D721Med (cell line): ENCODE data around the gene CAMK2A.

ENCODE experiments used
- DNase-seq: peaks from one replicate; pipeline ENCODE4 v3.0.0; 2011; ENCODE audit warnings: low spot score; ENCODE audit not compliant: insufficient read length
- FAIRE-seq: peaks from 2 replicates; lab custom pipeline; 2011; peaks lifted over from hg19 to GRCh38; lab: Jason Lieb, UNC
- CTCF ChIP-seq: IDR thresholded peaks from 2 replicates; pipeline ENCODE4 v1.5.1; 2012; ENCODE audit warnings: mild to moderate bottlenecking, control low read depth; ENCODE audit not compliant: insufficient read depth; ENCODE audit errors: missing control alignments

Gene CAMK2A

GRCh38 chr5:150197476-150197875, 92.1 kb downstream of the CAMK2A start:
- no peak for FAIRE-seq
- TF ChIP-seq CTCF = no peak
- DNase-seq = no peak

- no peak for DNase-seq
- TF ChIP-seq CTCF = no peak
- FAIRE-seq = no peak
Observed at GRCh38 chr5:150196986-150197385, 92.6 kb downstream of the CAMK2A start.

- DNase-seq (no peak), FAIRE-seq (no peak)
- no peak for TF ChIP-seq CTCF
Observed at GRCh38 chr5:150196514-150196913, 93.1 kb downstream of the CAMK2A start.

DNA sequence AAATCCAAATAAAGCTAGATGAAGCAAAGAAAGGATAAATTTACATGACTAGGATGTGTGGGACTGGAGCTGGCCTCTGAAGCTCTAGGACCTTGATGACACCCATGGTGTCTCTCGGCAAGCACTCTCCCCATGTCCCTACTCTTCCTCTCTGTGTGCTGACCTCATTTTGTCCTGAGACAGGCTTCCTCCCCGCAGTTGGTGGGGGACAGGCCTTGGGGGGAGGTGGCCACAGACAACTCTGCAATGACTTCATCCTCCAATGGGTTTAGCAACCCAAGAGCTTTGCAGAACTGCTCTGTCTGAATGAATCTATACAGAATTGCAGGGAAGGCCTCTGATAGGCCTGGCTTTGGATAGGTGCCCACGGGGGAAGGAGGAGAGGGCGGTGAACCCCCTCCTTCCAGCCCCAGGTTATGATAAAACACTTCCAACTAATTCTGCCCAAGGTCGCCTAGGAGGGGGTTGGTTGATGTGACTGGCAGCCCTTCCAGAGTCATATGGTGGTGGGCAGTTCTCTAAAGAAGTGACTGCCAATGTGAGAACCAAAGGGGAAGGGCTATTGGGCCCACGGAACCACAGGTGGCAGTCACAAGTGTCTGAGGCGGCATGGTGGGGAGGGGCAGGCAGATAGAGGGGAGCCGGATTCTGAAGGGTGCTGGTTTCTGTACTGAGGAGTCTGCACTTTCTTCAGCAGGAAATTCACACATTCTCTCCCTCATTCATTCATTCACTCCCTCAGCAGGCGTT, 93.7 kb downstream of the CAMK2A start:
- TF ChIP-seq CTCF = no peak
- FAIRE-seq = no peak
- DNase-seq = no peak

- FAIRE-seq (no peak), DNase-seq (no peak)
- TF ChIP-seq CTCF = no peak
Observed at GRCh38 chr5:150192462-150192861, 97.1 kb downstream of the CAMK2A start.

- TF ChIP-seq CTCF = no peak
- DNase-seq = no peak
- no peak for FAIRE-seq
Observed at GRCh38 chr5:150190987-150191386, 98.6 kb downstream of the CAMK2A start.

GRCh38 chr5:150190503-150190979, 99.0 kb downstream of the CAMK2A start:
- DNase-seq = no peak
- no peak for FAIRE-seq

More at GRCh38 chr5:150190503-150190979, 99.0 kb downstream of the CAMK2A start:
- no peak for TF ChIP-seq CTCF
